NCI-H1930 (cell line): ENCODE results near the gene TK2.
"Not testable (repeated sequence)": the region's sequence is repeated elsewhere in the genome, so short reads cannot be mapped to it uniquely, and the experiment has no call there.

ENCODE experiments used
- DNase-seq, 2 experiments: peaks; one replicate each; lab custom pipeline; 2025; lab: John Stamatoyannopoulos, UW

The TK2 gene

GRCh38 chr16:66503030-66503429, 46.9 kb downstream of the TK2 start:
- no peak for DNase-seq

DNA sequence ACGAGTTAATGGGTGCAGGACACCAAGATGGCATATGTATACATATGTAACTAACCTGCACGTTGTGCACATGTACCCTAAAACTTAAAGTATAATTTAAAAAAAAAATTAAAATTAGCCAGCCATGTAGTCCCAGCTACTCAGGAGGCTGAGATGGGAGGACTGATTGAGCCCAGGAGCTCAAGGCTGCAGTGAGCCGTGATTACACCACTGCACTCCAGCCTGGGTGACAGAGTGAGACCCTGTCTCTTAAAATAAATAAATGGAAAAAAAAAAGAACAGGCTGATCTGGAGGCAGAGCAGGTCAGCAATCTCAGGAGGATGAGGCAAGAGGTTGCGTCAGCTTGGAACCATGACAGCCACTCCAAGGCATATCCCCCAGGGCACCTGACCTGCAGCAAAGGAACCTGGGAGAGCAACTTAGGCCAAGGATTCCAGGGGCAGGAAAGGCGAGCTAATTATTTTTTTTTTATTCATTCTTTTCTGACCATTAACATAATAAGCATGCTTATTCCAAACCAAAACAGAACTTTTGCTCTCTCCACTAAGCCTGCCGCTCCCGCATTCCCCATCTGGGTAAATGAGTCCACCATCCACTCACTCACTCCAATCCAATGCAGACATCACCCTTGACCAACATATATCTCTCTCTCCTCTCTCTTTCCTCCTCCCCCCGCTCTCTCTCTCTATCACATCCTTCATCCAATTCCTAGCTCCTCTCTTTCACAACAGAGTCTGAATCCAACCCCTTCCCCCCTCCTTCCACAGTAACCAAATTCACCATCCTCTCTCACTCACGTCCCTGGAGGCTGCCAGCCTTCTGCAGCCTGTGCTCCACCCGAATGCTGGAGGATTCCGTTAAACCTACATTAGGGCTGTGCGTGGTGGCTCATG, 47.7 kb downstream of the TK2 start:
- DNase-seq: no peak

GRCh38 chr16:66501563-66501962, 48.4 kb downstream of the TK2 start:
- not testable (repeated sequence) for DNase-seq

DNA sequence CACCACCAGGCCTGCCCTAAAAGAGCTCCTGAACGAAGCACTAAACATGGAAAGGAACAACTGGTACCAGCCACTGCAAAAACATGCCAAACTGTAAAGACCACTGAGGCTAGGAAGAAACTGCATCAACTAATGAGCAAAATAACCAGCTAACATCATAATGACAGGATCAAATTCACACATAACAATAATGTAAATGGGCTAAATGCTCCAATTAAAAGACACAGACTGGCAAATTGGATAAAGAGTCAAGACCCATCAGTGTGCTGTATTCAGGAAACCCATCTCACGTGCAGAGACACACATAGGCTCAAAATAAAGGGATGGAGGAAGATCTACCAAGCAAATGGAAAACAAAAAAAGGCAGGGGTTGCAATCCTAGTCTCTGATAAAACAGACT, 52.0 kb downstream of the TK2 start:
- not testable (repeated sequence) for DNase-seq

GRCh38 chr16:66496226-66496625, 53.7 kb downstream of the TK2 start:
- not testable (repeated sequence) for DNase-seq

GRCh38 chr16:66495440-66495839, 54.5 kb downstream of the TK2 start:
- DNase-seq: no peak

GRCh38 chr16:66494916-66495315, 55.0 kb downstream of the TK2 start:
- DNase-seq: no peak

GRCh38 chr16:66493490-66494401, 56.2 kb downstream of the TK2 start:
- no peak for DNase-seq

- no peak for DNase-seq
These were observed 58.2 kb downstream of the TK2 start for GRCh38 chr16:66491716-66492064.

DNA sequence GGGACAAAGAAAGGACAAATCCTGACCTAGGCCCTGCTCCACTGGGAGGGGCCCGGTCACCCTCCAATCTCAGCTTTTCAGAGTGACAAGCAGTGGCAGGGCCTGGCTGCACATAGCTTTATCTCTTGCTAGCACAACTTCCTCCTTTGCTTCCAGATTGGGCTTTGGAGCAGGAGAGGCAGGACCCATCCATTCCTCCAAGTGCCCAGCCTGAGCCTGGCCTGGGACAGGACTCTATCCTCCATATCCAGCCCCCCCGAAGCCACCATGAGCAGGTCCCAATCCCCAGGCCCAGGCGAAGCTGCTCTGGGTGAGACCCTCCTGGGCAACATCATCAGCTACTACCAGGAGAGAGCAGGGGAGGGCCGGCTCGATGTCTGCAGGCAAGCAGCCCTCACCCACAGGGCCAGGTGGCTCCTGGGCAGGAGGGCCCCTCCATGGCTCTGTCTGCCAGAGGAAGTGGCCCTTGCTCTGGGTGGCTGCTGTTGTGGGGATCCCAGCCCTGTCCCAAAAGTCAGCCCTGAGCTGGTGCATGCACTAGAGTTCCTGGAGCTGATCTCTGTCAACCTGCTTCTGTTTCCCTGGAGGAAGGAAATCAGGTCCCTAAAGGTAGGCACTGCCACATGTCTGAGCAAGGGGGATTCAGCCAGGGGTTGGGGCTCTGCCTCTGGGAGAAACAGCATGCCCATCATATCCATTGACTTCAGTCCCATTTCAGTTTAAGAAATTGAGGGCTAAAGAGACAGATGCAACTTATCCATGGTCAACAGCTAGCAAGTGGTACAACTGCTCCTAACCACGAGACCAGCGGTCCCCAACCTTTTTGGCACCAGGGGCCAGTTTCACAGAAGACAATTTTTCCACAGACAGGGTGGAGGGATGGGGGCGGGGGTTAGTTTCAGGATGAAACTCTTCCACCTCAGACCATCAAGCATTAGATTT, 58.9 kb downstream of the TK2 start:
- DNase-seq: no peak

GRCh38 chr16:66489818-66490217, 60.1 kb downstream of the TK2 start:
- DNase-seq: no peak

DNA sequence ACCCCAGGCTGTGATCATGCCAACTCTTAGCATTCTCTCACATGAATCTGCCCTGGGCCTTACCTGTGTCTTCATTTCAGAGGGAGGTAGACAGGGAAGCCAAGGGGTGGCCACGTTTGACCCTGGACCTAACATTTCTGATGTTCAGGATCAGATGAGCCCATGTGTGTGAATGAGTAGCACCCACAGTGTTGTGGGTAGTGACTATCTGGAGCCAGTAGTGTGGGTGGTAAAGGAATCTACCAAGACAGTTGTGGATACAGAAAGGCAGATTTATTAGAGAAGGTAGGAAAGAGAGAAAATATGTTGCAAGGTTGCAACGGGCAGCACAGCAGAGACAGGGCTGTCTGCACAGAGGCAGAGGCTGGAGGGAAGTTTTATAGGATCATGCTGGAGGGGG, 60.5 kb downstream of the TK2 start:
- DNase-seq: no peak

DNA sequence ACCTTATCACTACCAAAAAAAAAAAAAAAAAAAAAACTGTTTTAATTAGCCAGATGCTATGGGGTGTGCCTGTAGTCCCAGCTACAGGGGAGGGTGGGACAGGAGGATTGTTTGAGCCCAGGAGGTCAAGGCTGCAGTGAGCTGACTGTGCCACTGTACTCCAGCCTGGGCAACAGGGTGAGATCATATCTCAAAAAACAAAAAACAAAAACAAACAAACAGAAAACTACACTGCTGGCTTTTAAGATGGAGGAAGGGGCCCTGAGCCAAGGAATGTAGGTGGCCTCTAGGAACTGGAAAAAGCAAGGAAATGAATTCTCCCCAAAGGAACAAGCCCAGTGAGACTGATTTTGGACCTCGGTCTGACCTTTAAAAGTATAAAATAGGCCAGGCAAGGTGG, 61.4 kb downstream of the TK2 start:
- no peak for DNase-seq

GRCh38 chr16:66487580-66488275, 62.2 kb downstream of the TK2 start:
- no peak for DNase-seq

- no peak for DNase-seq
These were observed 62.9 kb downstream of the TK2 start for GRCh38 chr16:66486773-66487579.

GRCh38 chr16:66486199-66486772, 63.6 kb downstream of the TK2 start:
- DNase-seq: no peak

DNA sequence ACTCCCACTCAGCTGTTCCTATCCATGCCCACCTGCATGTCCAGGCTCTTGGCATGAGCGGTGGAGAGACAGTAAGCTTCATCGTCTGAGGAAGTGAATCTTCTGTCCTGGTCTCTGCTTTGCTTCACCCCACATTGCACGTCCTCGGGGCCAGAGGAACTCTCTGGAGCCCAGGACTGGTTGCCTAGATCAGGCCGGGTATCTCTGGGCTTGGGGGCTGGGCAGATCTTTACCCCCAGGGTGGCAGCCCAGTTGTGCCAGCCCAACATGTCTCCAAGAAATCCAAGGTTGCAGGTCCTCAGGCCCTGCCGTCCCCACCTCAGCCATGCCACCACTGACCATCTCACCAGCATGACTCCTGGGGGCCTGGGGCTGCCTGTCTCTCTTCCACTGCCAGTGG, 64.5 kb downstream of the TK2 start:
- no peak for DNase-seq

DNA sequence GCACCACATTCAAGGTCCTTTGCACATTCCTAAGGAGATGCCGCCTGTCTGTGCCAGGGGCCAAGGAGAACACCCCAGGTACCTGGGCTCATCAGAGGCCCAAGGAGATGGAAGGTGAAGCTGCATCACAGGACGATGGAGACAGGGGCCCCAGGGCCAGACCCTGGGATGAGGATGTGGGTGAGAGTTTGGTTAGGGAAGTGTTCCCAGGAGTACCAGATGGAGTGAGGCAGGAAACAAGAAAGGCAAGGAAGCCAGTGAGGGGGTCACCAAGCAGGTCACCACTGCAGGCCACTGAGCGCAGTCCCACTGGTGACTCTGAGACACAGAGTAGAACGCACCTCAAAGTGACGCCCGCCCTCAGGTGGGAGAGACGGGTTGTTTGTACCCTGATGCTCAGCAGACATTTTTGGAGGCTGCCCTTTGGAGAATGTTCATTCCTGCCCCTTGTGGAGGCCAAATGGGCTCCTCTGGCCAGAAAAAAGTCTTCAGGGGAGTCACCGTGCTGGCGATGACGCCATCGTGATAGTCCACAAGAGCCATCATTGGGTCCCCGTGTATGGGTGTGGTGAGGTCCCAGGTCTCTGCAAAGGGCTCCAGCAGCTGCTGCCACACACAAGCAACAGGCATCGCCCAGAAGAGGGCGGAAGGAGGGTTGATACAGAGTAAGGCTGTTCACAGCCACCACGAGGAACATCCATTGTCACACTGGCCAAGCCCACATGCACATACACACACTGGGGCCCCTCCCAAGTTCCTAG, 65.3 kb downstream of the TK2 start:
- no peak for DNase-seq
